Spleen (tissue), 11 donors: Measurements from ENCODE around the gene FCHO2. TPM values are rescaled to one million over a fixed set of nuclear protein-coding genes. Genes with fewer than 3 reads are reported as not detected.

Experiments used
- DNase-seq: peaks from one replicate; pipeline ENCODE4 v3.0.0-alpha.2; 2020
- H3K27ac ChIP-seq, 8 donors: fragments of 200-600 bp; sonication (generic) in 7 of 8; 1 replicate in 4 of 8; 2 replicates in 4 of 8; pipeline versions ENCODE4 v1.5.0 to v1.8.0; 2016 to 2021; ENCODE audit warnings: inconsistent platforms in 4 of 8, mild to moderate bottlenecking in 4 of 8, moderate library complexity in 1 of 8
- H3K27me3 ChIP-seq, 7 donors: fragments of 200-600 bp; sonication (generic) in 6 of 7; replicated peaks in 1 of 7; 1 replicate in 4 of 7; 2 replicates in 3 of 7; pipeline versions ENCODE4 v1.5.0 to v1.8.0; 2016 to 2021; ENCODE audit warnings: inconsistent platforms in 3 of 7, mild to moderate bottlenecking in 1 of 7
- H3K36me3 ChIP-seq, 6 donors: fragments of 200-600 bp; sonication (generic) in 5 of 6; 1 replicate in 4 of 6; 2 replicates in 2 of 6; pipeline versions ENCODE4 v1.5.0 to v1.8.0; 2016 to 2021; ENCODE audit warnings: inconsistent platforms in 2 of 6
- H3K4me1 ChIP-seq, 6 donors: fragments of 200-600 bp; sonication (generic) in 5 of 6; 1 replicate in 3 of 6; 2 replicates in 3 of 6; pipeline versions ENCODE4 v1.5.0 to v1.8.0; 2016 to 2021; ENCODE audit warnings: inconsistent platforms in 3 of 6
- H3K4me3 ChIP-seq, 8 donors: fragments of 200-600 bp; sonication (generic) in 7 of 8; 1 replicate in 4 of 8; 2 replicates in 4 of 8; pipeline versions ENCODE4 v1.5.0 to v1.8.0; 2016 to 2021; ENCODE audit warnings: inconsistent platforms in 4 of 8, mild to moderate bottlenecking in 4 of 8, moderate library complexity in 2 of 8
- H3K9me3 ChIP-seq, 8 donors: fragments of 200-600 bp; sonication (generic) in 7 of 8; 1 replicate in 4 of 8; 2 replicates in 4 of 8; pipeline versions ENCODE4 v1.5.0 to v1.8.0; 2016 to 2021; ENCODE audit warnings: inconsistent platforms in 4 of 8
- POLR2A ChIP-seq, 3 donors: fragments of 450-650 bp; IDR thresholded peaks; one replicate each; pipeline ENCODE4 v1.5.1; 2017; ENCODE audit warnings: antibody characterized with exemption in 3 of 3, mild to moderate bottlenecking in 1 of 3
- POLR2AphosphoS5 ChIP-seq, 3 donors: sonication (generic); formaldehyde crosslinking; IDR thresholded peaks; one replicate each; pipeline ENCODE4 v1.5.1; 2017; ENCODE audit warnings: antibody characterized with exemption in 3 of 3
- WGBS, 5 donors: extraction: QIAGEN DNeasy Blood & Tissue Kit in 3 of 5; methylation state at CpG; one replicate each; pipeline versions ENCODE4 v1.1.5 to v1.1.7; 2013 to 2018; 5-methylcytosine and 5-hydroxymethylcytosine counted together
- intact Hi-C: fragments of 100-400 bp; cut with DNase I; formaldehyde crosslinking; loops from one replicate; pipeline ENCODE4 v1.15.0; 2023; ENCODE audit warnings: low total_unique reads
- polyA plus RNA-seq, 3 donors: library from polyadenylated mRNA; stranded (reverse); fragments of 200-250 nt; gene quantifications; one replicate each; pipeline ENCODE4 v1.2.1, GENCODE V29; 2013
- total RNA-seq, 7 donors: library from RNA; depleted of rRNA in 3 of 7; stranded (reverse); fragments of >200 nt in 3 of 7; fragmentation: NEBNext Ultra II Directional in 4 of 7; extraction: Animal tissue kit (Norgen Biotek cat#: 25700) in 4 of 7; gene quantifications; one replicate each; pipeline versions ENCODE4 v1.1.0 to v1.2.1, GENCODE V29; 2016 to 2021
- TF ChIP-seq, protein P1 (sequence below), 11 experiments: fragments of 200-600 bp in 7 of 11; fragments of 450-650 bp in 4 of 11; sonication (generic) in 4 of 11; IDR thresholded peaks in 8 of 11; conservative IDR thresholded peaks in 3 of 11; 1 replicate in 7 of 11; 2 replicates in 4 of 11; pipeline versions ENCODE4 v1.4.0 to v1.8.0; 2016 to 2021; ENCODE audit warnings: antibody characterized with exemption in 11 of 11, inconsistent platforms in 4 of 11, mild to moderate bottlenecking in 1 of 11
- donor health status: healthy with polysubstance abuse.
- donor health status: DM: no; HTN: no; CAD: no; lungs with moderate emphysema.
- donor health status: DM: no; HTN: no; CAD: no.
- donor health status: Bipolar disorder and iron deficiency.
- donor health status: healthy.
- donor health status: DM: no; HTN: no; CAD: no.
- donor health status: DM: yes; HTN: yes; CAD: no.

Gene FCHO2
- total and polyA plus RNA-seq, 10 donors, result 5.6 to 86.6 (median 41.2) TPM

DNA sequence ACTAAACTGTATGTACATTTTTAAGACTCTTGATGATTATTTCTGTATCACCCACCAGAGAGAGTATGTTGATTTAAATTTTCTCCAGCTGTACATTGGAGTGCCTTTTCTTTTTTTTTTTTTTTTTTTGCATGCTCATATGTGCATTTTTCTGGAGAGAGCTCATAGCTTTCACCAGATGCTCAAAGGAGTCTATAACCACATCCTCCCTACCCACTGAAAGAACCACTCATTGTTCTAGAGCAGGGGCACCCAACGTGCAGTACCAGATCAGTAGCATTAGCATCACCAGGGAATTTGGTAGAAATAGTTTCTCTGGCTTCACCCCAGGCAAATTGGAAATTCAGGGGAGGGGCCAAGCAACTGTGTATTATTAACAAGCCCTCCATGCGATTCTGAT, 110.6 kb downstream of the FCHO2 start:
- no peaks in the 10 kb centered on the region for H3K9me3 ChIP-seq
- H3K27ac ChIP-seq, result no peak overlapping the region
- 68 to 94% (median 84%) methylated on average over 2 of the region's 2 CpGs for WGBS, 5 donors
- DNase-seq, result no peak
- intact Hi-C loops, result no loop called here
- peaks cover 0 to 59% (median 0%) of the 10 kb centered on the region in 6 donors for H3K36me3 ChIP-seq
- no peaks in the 10 kb centered on the region for H3K4me1 ChIP-seq
- H3K4me3 ChIP-seq, result no peak overlapping the region
- H3K27me3 ChIP-seq, result no peaks in the 10 kb centered on the region
- TF ChIP-seq POLR2AphosphoS5 (IDR thresholded peaks at IDR 0.05) (no peak), POLR2A (IDR thresholded peaks at IDR 0.05) (no peak)
- TF ChIP-seq, protein P1, sequence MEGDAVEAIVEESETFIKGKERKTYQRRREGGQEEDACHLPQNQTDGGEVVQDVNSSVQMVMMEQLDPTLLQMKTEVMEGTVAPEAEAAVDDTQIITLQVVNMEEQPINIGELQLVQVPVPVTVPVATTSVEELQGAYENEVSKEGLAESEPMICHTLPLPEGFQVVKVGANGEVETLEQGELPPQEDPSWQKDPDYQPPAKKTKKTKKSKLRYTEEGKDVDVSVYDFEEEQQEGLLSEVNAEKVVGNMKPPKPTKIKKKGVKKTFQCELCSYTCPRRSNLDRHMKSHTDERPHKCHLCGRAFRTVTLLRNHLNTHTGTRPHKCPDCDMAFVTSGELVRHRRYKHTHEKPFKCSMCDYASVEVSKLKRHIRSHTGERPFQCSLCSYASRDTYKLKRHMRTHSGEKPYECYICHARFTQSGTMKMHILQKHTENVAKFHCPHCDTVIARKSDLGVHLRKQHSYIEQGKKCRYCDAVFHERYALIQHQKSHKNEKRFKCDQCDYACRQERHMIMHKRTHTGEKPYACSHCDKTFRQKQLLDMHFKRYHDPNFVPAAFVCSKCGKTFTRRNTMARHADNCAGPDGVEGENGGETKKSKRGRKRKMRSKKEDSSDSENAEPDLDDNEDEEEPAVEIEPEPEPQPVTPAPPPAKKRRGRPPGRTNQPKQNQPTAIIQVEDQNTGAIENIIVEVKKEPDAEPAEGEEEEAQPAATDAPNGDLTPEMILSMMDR (IDR thresholded peaks at IDR 0.05 in 8 of 11, conservative IDR thresholded peaks at IDR 0.05 in 3 of 11), result no peak

DNA sequence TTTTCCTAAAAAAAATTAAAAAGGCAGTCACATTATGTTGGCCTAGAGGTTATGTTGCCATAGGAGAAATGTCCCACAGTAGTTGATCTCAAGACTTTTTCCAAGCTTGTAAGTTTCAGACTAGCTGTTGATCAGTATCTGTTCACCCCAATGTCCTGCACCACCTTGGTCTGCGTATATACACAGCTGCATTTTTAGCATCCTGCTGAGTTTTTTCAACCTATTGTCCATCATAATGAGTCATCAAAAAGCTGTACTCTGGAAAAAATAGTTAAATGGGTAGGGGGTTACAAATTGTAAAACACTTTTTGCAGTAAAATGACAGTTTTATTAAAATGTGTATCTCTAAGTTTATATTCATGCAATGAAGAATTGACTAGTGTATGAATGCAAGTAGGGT, 111.4 kb downstream of the FCHO2 start:
- Histone ChIP-seq H3K9me3 (no peaks in the 10 kb centered on the region), H3K4me3 (no peak overlapping the region), H3K4me1 (no peaks in the 10 kb centered on the region), H3K27me3 (no peaks in the 10 kb centered on the region), H3K27ac (no peak overlapping the region), H3K36me3 (peaks cover 0 to 65% (median 0%) of the 10 kb centered on the region in 6 donors)
- 88 to 97% (median 93%) methylated on average over 1 of the region's 1 CpG for WGBS, 5 donors
- no peak for DNase-seq
- TF ChIP-seq POLR2A (IDR thresholded peaks at IDR 0.05) (no peak), POLR2AphosphoS5 (IDR thresholded peaks at IDR 0.05) (no peak)
- TF ChIP-seq, protein P1 (IDR thresholded peaks at IDR 0.05 in 8 of 11, conservative IDR thresholded peaks at IDR 0.05 in 3 of 11), result no peak
- intact Hi-C loops, result no loop called here

DNA sequence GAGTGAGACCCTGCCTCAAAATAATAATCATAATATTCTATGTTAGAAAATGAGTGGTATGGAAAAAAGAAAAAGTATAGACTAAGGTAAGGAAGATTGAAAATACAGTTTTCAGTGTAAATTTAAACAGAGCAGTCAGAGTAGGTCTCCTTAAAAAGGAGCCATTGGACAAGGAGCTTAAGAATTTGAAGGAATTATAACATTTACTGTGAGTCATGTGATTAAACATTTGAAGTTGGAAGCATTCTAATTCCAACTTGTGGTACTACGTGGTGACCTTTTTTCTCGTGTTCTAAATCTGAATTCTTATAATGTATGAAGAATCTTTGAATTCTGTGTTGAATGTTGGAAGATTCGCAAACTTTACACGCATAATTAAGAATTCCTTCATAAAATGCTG, 125.3 kb downstream of the FCHO2 start:
- Histone ChIP-seq H3K27ac (no peak overlapping the region), H3K27me3 (no peaks in the 10 kb centered on the region), H3K9me3 (no peaks in the 10 kb centered on the region), H3K36me3 (peaks cover 0 to 97% (median 19%) of the 10 kb centered on the region in 6 donors), H3K4me3 (no peak overlapping the region), H3K4me1 (no peaks in the 10 kb centered on the region)
- no peak for DNase-seq
- TF ChIP-seq, protein P1 (IDR thresholded peaks at IDR 0.05 in 8 of 11, conservative IDR thresholded peaks at IDR 0.05 in 3 of 11), result no peak
- TF ChIP-seq POLR2A (IDR thresholded peaks at IDR 0.05), result no peak
- no peak for TF ChIP-seq POLR2AphosphoS5 (IDR thresholded peaks at IDR 0.05)
- 69 to 97% (median 91%) methylated on average over 4 of the region's 4 CpGs for WGBS, 5 donors
- intact Hi-C loops, result loop anchor here (10.0 kb wide), 2 partner anchors 124 to 374 kb away; no protein-coding TSS in a partner anchor

DNA sequence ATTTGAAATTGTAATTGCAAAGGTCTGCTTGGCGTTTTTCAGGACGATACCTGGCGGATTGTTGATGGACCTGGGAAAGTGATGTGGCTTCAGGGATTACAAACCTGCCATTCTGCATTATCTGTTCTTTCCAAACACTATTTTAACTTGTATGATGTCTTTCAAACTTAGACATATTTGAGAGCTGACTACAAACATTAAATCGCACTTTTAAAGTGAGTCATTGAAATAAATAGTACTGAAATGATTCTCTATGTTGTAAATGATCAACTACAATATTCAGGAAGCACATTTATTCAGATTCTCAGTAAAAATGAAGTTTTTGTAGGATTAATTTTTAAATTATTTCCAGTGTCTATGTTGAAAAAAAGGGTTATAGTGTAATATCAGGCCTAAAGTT, 132.2 kb downstream of the FCHO2 start:
- 88 to 94% (median 94%) methylated on average over 4 of the region's 4 CpGs for WGBS, 5 donors
- intact Hi-C loops, result loop anchor here (10.0 kb wide), 2 partner anchors 117 to 367 kb away; no protein-coding TSS in a partner anchor
- DNase-seq, result no peak

More for the DNA sequence above, 132.2 kb downstream of the FCHO2 start:
- no peak overlapping the region for H3K4me3 ChIP-seq
- TF ChIP-seq POLR2A (IDR thresholded peaks at IDR 0.05) (no peak), POLR2AphosphoS5 (IDR thresholded peaks at IDR 0.05) (no peak)
- TF ChIP-seq, protein P1 (IDR thresholded peaks at IDR 0.05 in 8 of 11, conservative IDR thresholded peaks at IDR 0.05 in 3 of 11), result no peak
- H3K36me3 ChIP-seq, result peaks cover 0 to 81% (median 11%) of the 10 kb centered on the region in 6 donors
- H3K27ac ChIP-seq, result no peak overlapping the region
- no peaks in the 10 kb centered on the region for H3K9me3 ChIP-seq
- H3K27me3 ChIP-seq, result no peaks in the 10 kb centered on the region
- no peaks in the 10 kb centered on the region for H3K4me1 ChIP-seq
